Measurements from ENCODE around the gene KCNH4. TPM values are rescaled to one million over a fixed set of nuclear protein-coding genes. Genes with fewer than 3 reads are reported as not detected.
A peak's percentile ranks its signal among the peaks of the same experiment; 100 is the strongest.

Gene KCNH4
- polyA plus RNA-seq, 3 donors, result 0.04 to 0.10 (median 0.04) TPM

DNA sequence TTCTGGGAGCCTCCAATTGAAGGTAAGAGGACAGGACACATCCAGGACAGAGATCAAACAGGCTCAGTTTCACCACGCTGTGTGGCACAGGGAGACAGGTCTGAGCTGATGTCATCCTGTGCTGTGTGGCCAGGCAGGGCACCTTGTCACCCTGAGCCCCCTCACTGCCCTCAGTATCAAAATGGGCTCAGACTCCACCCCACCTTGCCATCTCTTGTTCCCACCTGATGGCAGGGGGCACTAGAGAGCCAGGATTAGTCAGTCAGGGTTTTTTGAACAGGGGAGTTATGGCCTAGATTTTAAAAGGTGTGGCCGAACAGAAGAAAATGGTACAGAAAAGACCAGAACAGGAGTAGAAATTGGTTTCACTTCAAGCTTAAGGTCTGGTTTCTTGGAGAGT, 62.4 kb downstream of the KCNH4 start:
- DNase-seq, result no peak

DNA sequence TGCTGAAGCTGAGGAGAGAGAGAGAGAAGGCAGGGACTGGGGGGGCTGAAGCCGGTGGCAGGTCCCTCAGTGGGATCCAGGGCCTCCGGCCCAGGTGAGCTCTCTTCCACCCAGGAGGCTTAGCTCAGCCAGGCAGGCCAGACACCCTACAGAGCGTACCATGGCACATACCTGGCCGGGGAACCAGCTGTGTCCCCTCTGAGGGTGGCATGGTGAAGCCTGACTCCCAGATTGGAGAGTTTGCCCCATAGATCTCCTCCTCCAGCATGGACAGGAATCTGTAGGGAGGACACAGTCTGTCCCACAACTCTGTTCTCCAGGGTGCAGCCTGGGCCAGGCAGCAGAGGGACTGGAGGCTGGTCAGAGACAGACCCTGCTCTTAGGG, 62.8 kb downstream of the KCNH4 start:
- DNase-seq, result no peak

DNA sequence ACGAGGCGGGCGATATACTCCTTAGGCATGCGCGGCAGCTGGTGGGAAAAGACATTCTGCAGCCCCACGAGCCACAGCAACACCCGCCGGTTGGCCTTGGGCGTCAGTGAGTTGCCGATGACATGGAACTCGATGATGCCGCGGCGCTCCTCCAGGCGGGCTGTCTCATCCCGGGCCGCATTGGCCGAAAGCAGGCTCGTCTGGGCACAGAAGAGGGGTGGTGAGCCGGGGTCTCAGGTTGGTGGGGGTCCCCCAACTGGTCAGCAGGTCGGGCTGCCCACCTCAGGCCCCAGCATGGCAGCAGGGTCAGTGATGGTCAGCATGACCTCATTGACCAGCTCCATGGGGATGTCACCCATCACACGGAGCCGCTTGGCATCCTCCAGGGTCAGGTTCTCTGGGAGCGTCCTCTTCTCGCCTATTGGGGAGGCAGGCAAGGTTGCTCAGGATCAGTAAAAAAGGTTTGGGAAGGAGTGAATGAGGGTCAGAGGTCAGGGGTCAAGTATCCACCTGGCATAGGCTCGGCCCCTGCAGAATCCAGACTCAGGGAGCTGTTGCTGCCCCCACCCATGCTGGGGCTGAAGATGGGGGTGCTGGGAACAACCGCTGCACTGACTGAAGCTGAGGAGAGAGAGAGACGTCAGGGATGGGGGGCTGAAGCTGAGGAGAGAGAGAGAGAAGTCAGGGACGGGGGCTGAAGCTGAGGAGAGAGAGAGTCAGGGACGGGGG, 63.4 kb downstream of the KCNH4 start:
- DNase-seq, result no peak

- peak; percentile 80 for DNase-seq
These were observed 64.1 kb downstream of the KCNH4 start for GRCh38 chr17:42116705-42117396.

DNA sequence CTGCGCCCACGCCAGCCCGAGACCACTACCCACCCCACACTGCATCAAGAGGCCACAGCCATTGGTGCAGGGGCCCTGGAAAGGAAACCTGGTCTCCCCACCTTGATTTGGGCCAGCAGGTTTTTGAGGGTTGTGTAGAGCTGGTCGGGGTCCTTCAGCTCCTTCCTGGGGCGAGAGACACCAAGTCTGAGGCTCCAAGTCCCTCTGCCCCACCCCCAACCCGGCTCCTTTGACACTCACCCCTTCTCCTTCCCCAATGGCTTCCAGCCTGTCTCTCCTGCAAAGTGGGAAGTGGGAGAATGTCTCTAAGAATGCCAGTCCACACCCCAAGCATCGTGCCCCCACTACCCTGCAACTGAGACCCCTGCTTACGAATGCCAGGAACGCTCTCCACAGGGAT, 66.8 kb downstream of the KCNH4 start:
- no peak for DNase-seq

- DNase-seq, result no peak
These were observed 67.5 kb downstream of the KCNH4 start for GRCh38 chr17:42113293-42114069.

- peak; percentile 77 for DNase-seq
These were observed 68.3 kb downstream of the KCNH4 start, which contains the start of gene DHX58 for GRCh38 chr17:42112552-42113176. Gene DHX58 (minus strand): TSS chr17:42112714. CDS start chr17:42111892, 822 bp downstream.

- DNase-seq, result no peak
These were observed 68.9 kb downstream of the KCNH4 start for GRCh38 chr17:42111871-42112551.

DNA sequence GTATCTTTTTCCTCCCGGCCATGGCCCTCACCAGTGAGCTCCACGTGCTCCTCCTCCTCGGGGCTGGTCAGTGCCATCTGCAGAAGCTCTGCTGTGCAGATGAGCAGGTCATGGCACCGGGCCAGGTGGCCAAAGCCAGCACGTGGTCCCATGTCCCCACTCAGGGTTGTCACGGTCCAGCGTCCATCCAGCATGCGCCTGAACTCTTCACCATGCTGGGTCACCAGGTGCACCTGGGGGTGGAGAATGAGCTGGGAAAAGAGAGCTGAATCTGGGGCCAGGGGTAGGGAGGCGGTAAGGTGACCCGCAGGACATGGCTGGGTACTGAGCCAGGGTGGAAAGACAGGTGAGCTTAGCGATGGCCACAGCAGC, 69.7 kb downstream of the KCNH4 start:
- no peak for DNase-seq

DNA sequence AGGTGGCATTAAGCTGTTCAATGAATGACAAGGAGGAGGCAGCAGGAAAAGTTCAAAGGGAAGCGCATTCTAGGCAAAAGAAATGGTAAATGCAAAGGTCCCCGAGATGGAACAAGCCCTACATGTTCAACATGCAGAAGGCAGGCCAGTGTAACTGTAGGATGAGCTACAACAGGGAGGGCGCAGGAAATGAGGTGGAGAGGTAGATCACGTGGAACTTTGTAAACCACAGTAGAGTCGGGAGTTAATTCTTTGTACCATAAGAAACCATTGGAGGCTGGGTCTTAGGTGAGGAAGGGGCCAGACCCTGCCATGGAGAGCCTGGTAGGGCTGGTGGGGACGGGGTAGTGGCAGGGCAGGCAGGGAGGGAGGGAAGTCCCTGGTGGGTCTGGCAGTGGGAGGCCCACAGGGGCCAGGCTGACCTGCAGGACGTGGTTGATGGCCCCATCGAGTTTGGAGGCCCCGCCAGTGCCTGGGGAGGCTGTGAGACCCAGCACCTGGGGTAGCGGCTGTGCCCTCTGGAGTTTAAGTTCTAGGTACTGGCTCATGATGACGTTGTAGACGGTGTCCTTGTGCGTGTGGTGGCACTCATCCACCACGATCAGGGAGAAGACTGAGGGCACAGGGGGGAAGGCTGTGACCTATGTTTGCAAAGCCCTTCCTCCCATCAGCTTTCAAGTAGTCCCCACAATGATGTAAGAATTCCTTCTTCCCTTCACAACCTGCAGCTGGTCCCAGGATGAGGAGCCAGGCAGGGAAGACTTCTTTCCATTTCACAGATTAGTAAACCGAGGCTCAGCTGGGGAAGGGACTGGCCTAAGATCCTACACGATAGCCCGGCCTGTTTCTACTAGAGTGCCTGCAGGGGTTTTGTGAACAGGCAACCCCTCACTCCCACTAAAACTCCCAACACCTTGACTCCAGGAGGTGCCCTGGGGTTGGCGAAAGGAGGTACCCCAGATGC, 70.4 kb downstream of the KCNH4 start:
- no peak for DNase-seq

DNA sequence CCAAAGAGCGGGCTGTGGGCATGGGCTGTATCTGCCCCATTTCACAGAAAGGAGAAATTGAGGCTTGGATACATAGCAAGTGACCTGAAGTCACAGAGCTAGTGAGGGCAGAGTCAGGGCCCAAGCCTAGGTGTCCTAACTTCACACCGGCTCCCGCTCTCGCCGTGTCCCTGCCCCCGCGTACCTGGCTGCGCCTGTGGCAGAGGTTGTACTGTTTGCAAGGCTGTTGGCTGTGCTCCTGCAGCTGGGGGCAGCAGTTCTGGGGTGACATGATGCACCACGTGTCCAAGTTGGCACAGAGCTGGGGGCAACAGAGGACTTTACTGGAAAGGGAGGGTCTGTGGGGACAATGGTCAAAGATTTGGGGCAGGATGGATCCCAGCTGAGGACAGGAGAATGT, 71.9 kb downstream of the KCNH4 start:
- no peak for DNase-seq

- peak; percentile 81 for DNase-seq
These were observed 73.1 kb downstream of the KCNH4 start for GRCh38 chr17:42107597-42108576.

- DNase-seq, result no peak
These were observed 73.8 kb downstream of the KCNH4 start for GRCh38 chr17:42107124-42107523.

Other genes starting within 250 kb of the KCNH4 start
- gene CNP, start 214.3 kb downstream of the KCNH4 start, polyA plus RNA-seq (ENCODE audit: insufficient read length in 3 of 3), result 10 to 100 TPM; 68.3 to 81.0 (median 77.0) TPM
- gene DNAJC7, start 163.7 kb downstream of the KCNH4 start, polyA plus RNA-seq (ENCODE audit: insufficient read length in 3 of 3), result 100 to 1,000 TPM; 140 to 165 (median 150) TPM
- gene NKIRAS2, start 161.1 kb downstream of the KCNH4 start, polyA plus RNA-seq (ENCODE audit: insufficient read length in 3 of 3), result 10 to 100 TPM; 54.6 to 58.4 (median 57.2) TPM
- 1 to 10 TPM; 3.8 to 6.2 (median 5.5) TPM for gene C17orf113, start 130.5 kb downstream of the KCNH4 start, polyA plus RNA-seq (ENCODE audit: insufficient read length in 3 of 3)
- 1 to 10 TPM; 6.3 to 9.0 (median 6.9) TPM for gene ZNF385C, start 82.7 kb downstream of the KCNH4 start, polyA plus RNA-seq (ENCODE audit: insufficient read length in 3 of 3)
- 10 to 100 TPM in 1 of 3 donors, 1 to 10 TPM in 2; 8.6 to 11.2 (median 9.3) TPM for gene DHX58, start 68.4 kb downstream of the KCNH4 start, polyA plus RNA-seq (ENCODE audit: insufficient read length in 3 of 3)
- gene KAT2A, start 59.8 kb downstream of the KCNH4 start, polyA plus RNA-seq (ENCODE audit: insufficient read length in 3 of 3), result 10 to 100 TPM; 64.7 to 73.3 (median 71.1) TPM
- under 1 TPM; 0.30 to 0.50 (median 0.49) TPM for gene HSPB9, start 58.3 kb downstream of the KCNH4 start, polyA plus RNA-seq (ENCODE audit: insufficient read length in 3 of 3)
- 100 to 1,000 TPM; 141 to 155 (median 153) TPM for gene RAB5C, start 26.2 kb downstream of the KCNH4 start, polyA plus RNA-seq (ENCODE audit: insufficient read length in 3 of 3)
- gene HCRT, start 4.3 kb upstream of the KCNH4 start, polyA plus RNA-seq (ENCODE audit: insufficient read length in 3 of 3), result not detected
- 10 to 100 TPM; 18.4 to 21.9 (median 19.3) TPM for gene GHDC, start 13.4 kb upstream of the KCNH4 start, polyA plus RNA-seq (ENCODE audit: insufficient read length in 3 of 3)
- gene STAT5B, start 95.2 kb upstream of the KCNH4 start, polyA plus RNA-seq (ENCODE audit: insufficient read length in 3 of 3), result 10 to 100 TPM; 37.5 to 52.7 (median 49.5) TPM
- gene STAT5A, start 107.4 kb upstream of the KCNH4 start, polyA plus RNA-seq (ENCODE audit: insufficient read length in 3 of 3), result 1 to 10 TPM; 4.9 to 7.6 (median 6.0) TPM
- gene STAT3, start 207.3 kb upstream of the KCNH4 start, polyA plus RNA-seq (ENCODE audit: insufficient read length in 3 of 3), result 10 to 100 TPM; 51.6 to 65.4 (median 65.2) TPM
- gene CAVIN1, start 242.1 kb upstream of the KCNH4 start, polyA plus RNA-seq (ENCODE audit: insufficient read length in 3 of 3), result 10 to 100 TPM; 55.7 to 69.0 (median 59.8) TPM

Data from renal pelvis (tissue), 4 donors.